ENCODE measurements around the gene PILRA.
"Not testable (repeated sequence)": the region's sequence is repeated elsewhere in the genome, so short reads cannot be mapped to it uniquely, and the experiment has no call there.

- not testable (repeated sequence) for TF ChIP-seq CTCF, POLR2A (IDR thresholded peaks at IDR 0.05)
These were observed 46.4 kb upstream of the PILRA start for GRCh38 chr7:100326914-100327313.

All from adrenal gland (tissue), 5 donors.